Neutrophil (primary cell): ENCODE results near the gene WIPF3.

Source experiments
- H3K27ac ChIP-seq: fragments of 200-600 bp; sonication (generic); 2 replicates; pipeline ENCODE4 v1.5.1; 2016; ENCODE audit warnings: mild to moderate bottlenecking, moderate library complexity
- H3K27me3 ChIP-seq: fragments of 200-600 bp; sonication (generic); 2 replicates; pipeline ENCODE4 v1.6.0; 2016; ENCODE audit warnings: mild to moderate bottlenecking
- H3K36me3 ChIP-seq: fragments of 200-600 bp; sonication (generic); 2 replicates; pipeline ENCODE4 v1.5.1; 2017
- H3K4me1 ChIP-seq, 2 experiments: fragments of 200-600 bp in 1 of 2; sonication (generic) in 1 of 2; 1 replicate in 1 of 2; 2 replicates in 1 of 2; pipeline versions ENCODE4 v1.5.1 to v1.6.1; 2013 to 2016; ENCODE audit warnings: low read depth in 1 of 2, low read length in 1 of 2, mild to moderate bottlenecking in 1 of 2, moderate library complexity in 1 of 2; ENCODE audit not compliant: control insufficient read depth in 1 of 2, insufficient read depth in 1 of 2
- H3K4me3 ChIP-seq, 2 experiments: fragments of 200-600 bp in 1 of 2; sonication (generic) in 1 of 2; 1 replicate in 1 of 2; 2 replicates in 1 of 2; pipeline ENCODE4 v1.5.1; 2013 to 2016; ENCODE audit warnings: low read depth in 1 of 2, low read length in 1 of 2, mild to moderate bottlenecking in 1 of 2, moderate library complexity in 1 of 2
- H3K9me3 ChIP-seq: fragments of 200-600 bp; sonication (generic); 2 replicates; pipeline ENCODE4 v1.5.1; 2016
- TF ChIP-seq, protein P1 (sequence below): fragments of 200-600 bp; sonication (generic); IDR thresholded peaks from 2 replicates; pipeline ENCODE4 v1.5.1; 2016; ENCODE audit warnings: antibody characterized with exemption

The WIPF3 gene

DNA sequence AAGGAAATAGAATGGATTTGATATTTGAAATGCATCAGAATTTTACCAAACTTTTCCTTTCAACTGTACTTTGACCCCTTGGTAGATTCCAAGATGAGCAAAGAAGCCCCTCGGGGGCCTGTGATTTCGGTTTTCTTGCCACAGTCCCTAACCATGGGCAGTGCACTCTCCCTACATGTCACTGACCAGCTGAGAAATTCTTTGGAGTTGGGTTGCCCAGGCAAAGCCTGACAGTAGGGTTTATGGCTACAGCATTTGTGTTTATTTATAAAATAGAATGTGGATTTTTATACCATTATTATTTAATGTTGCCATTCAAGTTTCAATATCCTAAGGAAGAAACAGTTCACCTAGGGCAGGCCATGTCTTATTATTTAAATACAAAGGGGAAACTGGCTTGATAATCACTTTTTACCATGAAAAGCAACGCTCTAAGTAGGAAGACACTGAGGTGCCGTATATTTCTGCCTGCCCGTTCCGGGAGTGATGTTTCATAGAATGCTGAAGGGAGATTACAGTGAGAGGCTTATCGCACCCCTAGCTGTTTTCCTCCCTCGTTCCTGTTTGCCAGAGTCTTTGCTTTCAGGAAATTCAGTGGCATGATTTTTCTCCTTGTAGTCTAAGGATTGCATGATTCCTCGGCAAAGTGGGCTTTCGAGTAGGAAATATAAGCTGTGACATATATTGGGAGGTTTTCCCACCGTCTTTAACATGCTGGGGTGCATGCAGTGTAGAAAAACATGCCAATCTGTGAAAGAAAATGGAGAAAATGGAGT, 35.8 kb downstream of the WIPF3 start:
- Histone ChIP-seq H3K4me1 (no peaks in the 10 kb centered on the region), H3K9me3 (no peaks in the 10 kb centered on the region), H3K36me3 (no peaks in the 10 kb centered on the region), H3K27ac (no peak overlapping the region), H3K27me3 (no peaks in the 10 kb centered on the region), H3K4me3 (no peak overlapping the region)
- TF ChIP-seq, protein P1, sequence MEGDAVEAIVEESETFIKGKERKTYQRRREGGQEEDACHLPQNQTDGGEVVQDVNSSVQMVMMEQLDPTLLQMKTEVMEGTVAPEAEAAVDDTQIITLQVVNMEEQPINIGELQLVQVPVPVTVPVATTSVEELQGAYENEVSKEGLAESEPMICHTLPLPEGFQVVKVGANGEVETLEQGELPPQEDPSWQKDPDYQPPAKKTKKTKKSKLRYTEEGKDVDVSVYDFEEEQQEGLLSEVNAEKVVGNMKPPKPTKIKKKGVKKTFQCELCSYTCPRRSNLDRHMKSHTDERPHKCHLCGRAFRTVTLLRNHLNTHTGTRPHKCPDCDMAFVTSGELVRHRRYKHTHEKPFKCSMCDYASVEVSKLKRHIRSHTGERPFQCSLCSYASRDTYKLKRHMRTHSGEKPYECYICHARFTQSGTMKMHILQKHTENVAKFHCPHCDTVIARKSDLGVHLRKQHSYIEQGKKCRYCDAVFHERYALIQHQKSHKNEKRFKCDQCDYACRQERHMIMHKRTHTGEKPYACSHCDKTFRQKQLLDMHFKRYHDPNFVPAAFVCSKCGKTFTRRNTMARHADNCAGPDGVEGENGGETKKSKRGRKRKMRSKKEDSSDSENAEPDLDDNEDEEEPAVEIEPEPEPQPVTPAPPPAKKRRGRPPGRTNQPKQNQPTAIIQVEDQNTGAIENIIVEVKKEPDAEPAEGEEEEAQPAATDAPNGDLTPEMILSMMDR: no peak

DNA sequence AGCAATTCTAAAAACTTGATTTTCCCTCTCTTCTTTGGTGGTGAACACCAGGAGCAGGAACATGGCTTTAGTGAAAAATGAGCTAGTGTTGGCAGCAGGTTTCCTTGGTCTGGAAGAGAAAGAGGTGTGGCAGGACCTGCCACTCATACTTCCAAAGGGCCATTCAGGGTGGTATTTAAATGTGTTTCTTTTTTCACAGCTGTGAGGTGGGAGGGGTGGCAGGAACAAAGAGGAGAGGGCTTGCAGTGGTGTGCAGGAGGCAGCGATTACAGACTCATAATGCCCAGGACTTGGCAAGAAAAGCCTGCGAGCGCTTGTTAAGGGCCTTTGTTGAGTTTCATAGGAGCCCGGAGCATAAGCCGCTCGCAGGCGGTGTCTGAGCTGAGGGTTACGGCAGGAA, 36.8 kb downstream of the WIPF3 start:
- Histone ChIP-seq H3K4me1 (no peaks in the 10 kb centered on the region), H3K27ac (no peak overlapping the region), H3K36me3 (no peaks in the 10 kb centered on the region), H3K9me3 (no peaks in the 10 kb centered on the region), H3K27me3 (no peaks in the 10 kb centered on the region), H3K4me3 (no peak overlapping the region)
- TF ChIP-seq, protein P1: no peak

DNA sequence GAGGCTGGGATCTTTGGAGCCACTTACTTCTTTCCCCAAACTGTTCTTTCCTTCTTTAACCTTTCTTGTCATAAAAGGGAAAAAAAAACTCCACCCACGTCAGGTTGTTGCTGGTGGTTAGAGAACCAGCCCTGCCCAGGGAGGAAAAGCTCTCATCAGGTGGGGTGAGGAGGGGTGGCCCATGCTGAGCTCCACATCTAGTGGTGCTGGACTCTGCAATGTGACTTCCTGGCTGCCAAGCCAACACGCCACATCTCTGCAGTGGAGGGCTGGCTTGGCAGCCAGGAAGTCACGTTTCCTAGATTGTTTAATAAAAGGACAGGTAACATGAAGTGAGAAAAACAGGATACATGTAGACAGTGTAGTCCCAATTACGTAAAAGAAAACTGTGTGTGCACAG, 37.4 kb downstream of the WIPF3 start:
- no peaks in the 10 kb centered on the region for H3K27me3 ChIP-seq
- TF ChIP-seq, protein P1: no peak
- no peaks in the 10 kb centered on the region for H3K9me3 ChIP-seq
- no peaks in the 10 kb centered on the region for H3K4me1 ChIP-seq
- H3K4me3 ChIP-seq: no peak overlapping the region
- H3K36me3 ChIP-seq: no peaks in the 10 kb centered on the region
- H3K27ac ChIP-seq: no peak overlapping the region

DNA sequence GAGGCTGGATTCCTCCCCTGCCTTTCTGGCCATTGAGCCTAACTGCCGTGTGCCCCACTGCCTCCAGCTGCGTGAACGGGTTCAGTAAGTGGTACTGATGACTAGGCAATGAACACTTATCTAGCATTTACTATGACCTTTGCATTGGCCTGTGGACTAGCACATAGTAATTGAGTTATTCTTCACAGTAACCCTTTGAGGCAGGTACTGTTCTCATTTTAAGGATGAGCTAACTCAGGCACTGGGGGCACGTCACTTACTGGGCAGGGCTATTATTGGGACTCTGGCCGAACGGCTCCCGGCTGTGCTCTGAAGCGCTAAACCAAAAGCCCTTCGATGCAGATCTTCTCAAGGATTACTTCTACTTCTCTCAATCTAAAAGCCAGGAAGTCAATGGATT, 38.3 kb downstream of the WIPF3 start:
- Histone ChIP-seq H3K36me3 (no peaks in the 10 kb centered on the region), H3K27ac (no peak overlapping the region), H3K27me3 (no peaks in the 10 kb centered on the region), H3K4me3 (no peak overlapping the region), H3K4me1 (no peaks in the 10 kb centered on the region), H3K9me3 (no peaks in the 10 kb centered on the region)
- TF ChIP-seq, protein P1: no peak

DNA sequence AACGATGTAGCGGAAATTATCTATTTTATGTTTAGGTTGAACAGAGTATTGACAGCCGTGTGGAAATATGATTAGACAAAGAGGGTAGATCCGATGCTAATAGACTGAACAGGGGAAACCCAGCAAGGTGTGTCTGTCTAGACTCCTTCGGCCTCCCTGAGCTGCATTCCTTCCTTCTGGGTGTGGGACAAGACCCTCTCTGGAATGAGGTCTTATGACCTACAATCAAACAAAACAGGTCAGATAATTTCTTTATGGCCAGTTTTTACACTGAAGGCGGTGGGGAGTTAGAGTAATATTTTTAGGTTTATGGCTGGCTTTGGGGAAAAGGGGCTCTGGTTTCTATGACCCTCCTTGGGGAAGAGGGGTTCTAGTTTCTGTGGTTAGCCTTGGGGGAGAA, 41.2 kb downstream of the WIPF3 start:
- TF ChIP-seq, protein P1: no peak
- H3K4me3 ChIP-seq: no peak overlapping the region
- H3K4me1 ChIP-seq: no peaks in the 10 kb centered on the region
- H3K9me3 ChIP-seq: no peaks in the 10 kb centered on the region
- no peak overlapping the region for H3K27ac ChIP-seq
- H3K36me3 ChIP-seq: no peaks in the 10 kb centered on the region
- no peaks in the 10 kb centered on the region for H3K27me3 ChIP-seq
